Stimulated activated CD8-positive, alpha-beta memory T cell treated with anti-CD3 and anti-CD28 coated beads, Interleukin-7, amount 100 ng/mL, for 1 hour (primary cell): Measurements from ENCODE around the gene OLR1.
A peak's percentile ranks its signal among the peaks of the same experiment; 100 is the strongest.
"Not testable (repeated sequence)": the region's sequence is repeated elsewhere in the genome, so short reads cannot be mapped to it uniquely, and the experiment has no call there.

Experiments
- DNase-seq, 2 donors: peaks; one replicate each; pipeline ENCODE4 v3.0.0-alpha.2; 2020; ENCODE audit warnings: low read depth in 2 of 2

The OLR1 gene

GRCh38 chr12:10171973-10172728, at the start of gene OLR1:
Gene OLR1 (minus strand): TSS chr12:10172132. CDS start chr12:10172077, 55 bp downstream.
- DNase-seq = no peak

GRCh38 chr12:10220398-10221077, 48.6 kb upstream of the OLR1 start:
- DNase-seq = no peak

- DNase-seq = no peak
These were observed 46.1 kb upstream of the OLR1 start for GRCh38 chr12:10218021-10218420.

GRCh38 chr12:10215946-10216345, 44.0 kb upstream of the OLR1 start:
- not testable (repeated sequence) for DNase-seq

GRCh38 chr12:10215436-10215835, 43.5 kb upstream of the OLR1 start:
- no peak for DNase-seq

- DNase-seq = no peak
These were observed 42.9 kb upstream of the OLR1 start for GRCh38 chr12:10214895-10215267.

GRCh38 chr12:10214136-10214894, 42.4 kb upstream of the OLR1 start:
- DNase-seq = no peak

- peak; percentile 60 to 70 for DNase-seq
These were observed 41.5 kb upstream of the OLR1 start for GRCh38 chr12:10213168-10214135.

- peak; percentile 55 to 64 for DNase-seq
These were observed 40.8 kb upstream of the OLR1 start, which contains the start of gene GABARAPL1 for GRCh38 chr12:10212739-10213131. Gene GABARAPL1 (plus strand): TSS chr12:10212877. CDS start chr12:10213130, 253 bp downstream.

GRCh38 chr12:10211940-10212738, 40.2 kb upstream of the OLR1 start:
- DNase-seq = peak; percentile 69 to 73

- DNase-seq = no peak
These were observed 39.4 kb upstream of the OLR1 start for GRCh38 chr12:10211101-10211939.

- no peak for DNase-seq
These were observed 38.3 kb upstream of the OLR1 start for GRCh38 chr12:10210225-10210624.

GRCh38 chr12:10207136-10207535, 35.2 kb upstream of the OLR1 start:
- no peak for DNase-seq

- DNase-seq = no peak
These were observed 33.4 kb upstream of the OLR1 start for GRCh38 chr12:10205220-10205807.

GRCh38 chr12:10204495-10204894, 32.6 kb upstream of the OLR1 start:
- DNase-seq = not testable (repeated sequence)

- no peak for DNase-seq
These were observed 25.9 kb upstream of the OLR1 start for GRCh38 chr12:10197879-10198278.

GRCh38 chr12:10196210-10196609, 24.3 kb upstream of the OLR1 start:
- DNase-seq = no peak

- no peak for DNase-seq
These were observed 22.3 kb upstream of the OLR1 start for GRCh38 chr12:10194160-10194670.

GRCh38 chr12:10191865-10192264, 19.9 kb upstream of the OLR1 start:
- no peak for DNase-seq
